Thoracic aorta (tissue), 2 donors: ENCODE measurements around the gene ZNF3. TPM values are rescaled to one million over a fixed set of nuclear protein-coding genes. Genes with fewer than 3 reads are reported as not detected.

Experiments
- ATAC-seq: fragments of 150-250 bp; one replicate; pipeline ENCODE4 v1.8.0; 2017; ENCODE audit warnings: low read depth; ENCODE audit not compliant: insufficient number of reproducible peaks, low FRiP score
- DNase-seq: peaks from one replicate; pipeline ENCODE4 v3.0.0-alpha.2; 2020; ENCODE audit warnings: low spot score
- H3K27ac ChIP-seq, 2 donors: fragments of 200-600 bp; sonication (generic); 1 replicate in 1 of 2; 2 replicates in 1 of 2; pipeline ENCODE4 v1.5.1; 2016; ENCODE audit warnings: mild to moderate bottlenecking in 2 of 2, moderate library complexity in 2 of 2
- H3K27me3 ChIP-seq: fragments of 200-600 bp; sonication (generic); replicated peaks from 2 replicates; pipeline ENCODE4 v1.6.0; 2016; ENCODE audit warnings: mild to moderate bottlenecking; ENCODE audit not compliant: insufficient read depth
- H3K36me3 ChIP-seq: fragments of 200-600 bp; sonication (generic); one replicate; pipeline ENCODE4 v1.5.1; 2016
- H3K4me1 ChIP-seq, 2 donors: fragments of 200-600 bp; sonication (generic); 1 replicate in 1 of 2; 2 replicates in 1 of 2; pipeline versions ENCODE4 v1.5.1 to v1.6.0; 2016; ENCODE audit warnings: low read depth in 2 of 2, mild to moderate bottlenecking in 1 of 2; ENCODE audit not compliant: control insufficient read depth in 1 of 2
- H3K4me3 ChIP-seq: fragments of 200-600 bp; sonication (generic); 2 replicates; pipeline ENCODE4 v1.5.1; 2016; ENCODE audit warnings: mild to moderate bottlenecking
- H3K9me3 ChIP-seq: fragments of 200-600 bp; sonication (generic); 2 replicates; pipeline ENCODE4 v1.5.1; 2016
- CTCF ChIP-seq: fragments of 200-600 bp; sonication (generic); IDR thresholded peaks from one replicate; pipeline ENCODE4 v1.5.1; 2019; ENCODE audit warnings: antibody characterized with exemption
- total RNA-seq, 2 donors: library from RNA; depleted of rRNA; stranded (reverse); fragments of >200 nt; gene quantifications; one replicate each; pipeline versions ENCODE4 v1.1.0 to v1.2.3, GENCODE V29; 2016

The ZNF3 gene
- total RNA-seq, 2 donors from 2014 or later, result 15.2 to 29.6 TPM

DNA sequence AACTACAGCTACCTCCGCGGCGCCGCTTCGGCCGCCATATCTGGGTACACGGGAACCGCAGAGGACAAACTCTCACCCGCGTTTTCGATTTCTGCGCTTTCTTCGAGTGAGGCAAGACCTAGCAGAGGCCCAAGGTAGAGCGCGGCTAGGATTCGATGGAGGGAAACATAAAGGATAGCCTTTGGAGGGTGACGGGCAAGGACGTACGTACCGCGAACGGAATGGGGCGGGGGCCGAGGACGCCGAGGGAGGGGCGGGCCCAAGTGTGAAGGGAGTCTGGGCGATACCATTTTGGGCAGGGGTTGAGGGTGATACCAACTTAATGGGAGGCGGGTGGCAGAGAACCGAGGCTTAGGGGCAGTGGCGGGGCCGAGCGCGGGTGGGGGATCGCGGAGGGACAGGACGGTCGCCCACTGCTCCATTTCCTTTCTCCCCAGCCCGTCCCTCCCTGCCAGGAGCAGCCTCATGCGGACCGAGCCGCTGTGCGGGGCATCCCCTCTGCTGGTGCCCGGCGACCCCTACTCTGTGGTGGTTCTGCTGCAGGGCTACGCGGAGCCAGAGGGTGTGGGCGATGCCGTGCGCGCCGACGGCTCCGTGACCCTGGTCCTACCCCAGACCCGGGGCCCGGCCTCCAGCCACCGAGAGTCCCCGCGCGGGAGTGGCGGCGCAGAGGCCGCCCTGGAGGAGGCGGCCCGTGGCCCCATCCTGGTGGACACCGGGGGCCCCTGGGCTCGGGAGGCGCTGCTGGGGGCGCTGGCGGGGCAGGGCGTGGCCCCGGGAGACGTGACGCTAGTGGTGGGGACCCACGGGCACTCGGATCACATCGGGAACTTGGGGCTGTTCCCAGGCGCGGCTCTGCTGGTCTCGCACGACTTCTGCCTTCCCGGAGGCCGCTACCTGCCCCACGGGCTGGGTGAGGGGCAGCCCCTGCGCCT lies 45.7 kb upstream of the ZNF3 start, which contains the start of gene MBLAC1:
MBLAC1 (plus strand) TSS at position 37 of the 935 bp plus-strand sequence; CDS start at position 466, 429 bp downstream.
- no peaks in the 10 kb centered on the region for H3K36me3 ChIP-seq
- no peak for TF ChIP-seq CTCF
- H3K4me1 ChIP-seq, result peaks cover 13 to 37% of the 10 kb centered on the region in 2 donors

GRCh38 chr7:100126239-100126930 lies 44.9 kb upstream of the ZNF3 start:
- Histone ChIP-seq H3K27me3 (no peaks in the 10 kb centered on the region), H3K4me3 (peak overlapping the region; percentile 97), H3K36me3 (no peaks in the 10 kb centered on the region), H3K4me1 (peaks cover 11 to 36% of the 10 kb centered on the region in 2 donors), H3K27ac (peak overlapping the region; percentile 96 to 98), H3K9me3 (no peaks in the 10 kb centered on the region)
- DNase-seq (no peak), ATAC-seq (no peak)
- no peak for TF ChIP-seq CTCF

More for the DNA sequence above, 45.7 kb upstream of the ZNF3 start, which contains the start of gene MBLAC1:
- DNase-seq (peak; percentile 65), ATAC-seq (peak; percentile 94)
- Histone ChIP-seq H3K27me3 (no peaks in the 10 kb centered on the region), H3K27ac (peak within 1 kb of the TSS; percentile 96 to 98), H3K4me3 (peak within 1 kb of the TSS; percentile 97), H3K9me3 (no peaks in the 10 kb centered on the region)

- ATAC-seq (no peak), DNase-seq (no peak)
- TF ChIP-seq CTCF, result no peak
- no peaks in the 10 kb centered on the region for H3K36me3 ChIP-seq
- H3K27ac ChIP-seq, result no peak overlapping the region
- peaks cover 13 to 36% of the 10 kb centered on the region in 2 donors for H3K4me1 ChIP-seq
- H3K9me3 ChIP-seq, result no peaks in the 10 kb centered on the region
- H3K4me3 ChIP-seq, result no peak overlapping the region
- H3K27me3 ChIP-seq, result no peaks in the 10 kb centered on the region
These were observed 43.0 kb upstream of the ZNF3 start for GRCh38 chr7:100124301-100125230.

- H3K9me3 ChIP-seq, result no peaks in the 10 kb centered on the region
- H3K4me1 ChIP-seq, result peaks cover 15 to 34% of the 10 kb centered on the region in 2 donors
- no peak for ATAC-seq
- TF ChIP-seq CTCF, result no peak
- DNase-seq, result no peak
- H3K36me3 ChIP-seq, result no peaks in the 10 kb centered on the region
- H3K27ac ChIP-seq, result no peak overlapping the region
- no peaks in the 10 kb centered on the region for H3K27me3 ChIP-seq
- no peak overlapping the region for H3K4me3 ChIP-seq
These were observed 41.0 kb upstream of the ZNF3 start for GRCh38 chr7:100122568-100122967.
